ENCODE data around the gene SPTAN1.

The SPTAN1 gene

GRCh38 chr9:128677794-128678193 lies 125.4 kb downstream of the SPTAN1 start:
- no peak overlapping the region for H3K4me2 ChIP-seq (ENCODE audit: low read depth, low read length)
- no peaks in the 10 kb centered on the region for H3K4me1 ChIP-seq (ENCODE audit: low read length)
- no peak overlapping the region for H2AFZ ChIP-seq (ENCODE audit: low read length)
- H3K9ac ChIP-seq (ENCODE audit: low read length), result no peak overlapping the region
- no peaks in the 10 kb centered on the region for H3K9me3 ChIP-seq (replicated peaks; ENCODE audit: insufficient read depth, low read length)
- H3K9me2 ChIP-seq (replicated peaks; ENCODE audit: insufficient read depth, low read length), result no peaks in the 10 kb centered on the region
- peaks cover 4% of the 10 kb centered on the region; the same call in 1 of the 2 replicates for H3K79me2 ChIP-seq (ENCODE audit: low read length)
- no peak overlapping the region for H3K27ac ChIP-seq (ENCODE audit: low read length)
- no peaks in the 10 kb centered on the region for H3K36me3 ChIP-seq (replicated peaks; ENCODE audit: insufficient read depth, low read length)
- no peak for TF ChIP-seq CTCF (IDR thresholded peaks at IDR 0.05; ENCODE audit: low read length)
- TF ChIP-seq EZH2phosphoT487 (IDR thresholded peaks at IDR 0.05; ENCODE audit: low read length), result no peak
- TF ChIP-seq EZH2 (optimal IDR thresholded peaks at IDR 0.05; ENCODE audit: low read depth, low read length), result no peak
- H3K27me3 ChIP-seq (replicated peaks; ENCODE audit: insufficient read depth, low read length), result no peaks in the 10 kb centered on the region
- H3F3A ChIP-seq (ENCODE audit: insufficient read depth, low read length), result no peaks in the 10 kb centered on the region
- H4K20me1 ChIP-seq (ENCODE audit: insufficient read depth, low read length), result no peaks in the 10 kb centered on the region
- DNase-seq, result no peak
- no peak overlapping the region for H3K4me3 ChIP-seq (ENCODE audit: low read length)
